ENCODE data around the gene IL22RA2.

Gene IL22RA2

GRCh38 chr6:137173501-137173900 is at the start of gene IL22RA2:
Gene IL22RA2, minus strand, starts transcription at chr6:137173644. Its CDS starts 11,895 bp downstream, at chr6:137161749.
- TF ChIP-seq GATA3 (IDR thresholded peaks at IDR 0.05; ENCODE audit: low read depth, low read length) (no peak), GATA2 (IDR thresholded peaks at IDR 0.05; ENCODE audit: low read depth, low read length) (no peak)

GRCh38 chr6:137222381-137222780 is 48.9 kb upstream of the IL22RA2 start:
- TF ChIP-seq GATA3 (IDR thresholded peaks at IDR 0.05; ENCODE audit: low read depth, low read length): no peak
- TF ChIP-seq GATA2 (IDR thresholded peaks at IDR 0.05; ENCODE audit: low read depth, low read length): no peak

- TF ChIP-seq GATA3 (IDR thresholded peaks at IDR 0.05; ENCODE audit: low read depth, low read length): no peak
- TF ChIP-seq GATA2 (IDR thresholded peaks at IDR 0.05; ENCODE audit: low read depth, low read length): no peak
Observed at GRCh38 chr6:137219664-137220252, 46.3 kb upstream of the IL22RA2 start.

- no peak for TF ChIP-seq GATA3 (IDR thresholded peaks at IDR 0.05; ENCODE audit: low read depth, low read length)
- TF ChIP-seq GATA2 (IDR thresholded peaks at IDR 0.05; ENCODE audit: low read depth, low read length): no peak
Observed at GRCh38 chr6:137218917-137219663, 45.6 kb upstream of the IL22RA2 start, which contains the start of gene IFNGR1. Gene IFNGR1, minus strand, starts transcription at chr6:137219385. Its CDS starts 58 bp downstream, at chr6:137219327.

GRCh38 chr6:137218473-137218916 is 45.1 kb upstream of the IL22RA2 start:
- no peak for TF ChIP-seq GATA2 (IDR thresholded peaks at IDR 0.05; ENCODE audit: low read depth, low read length)
- TF ChIP-seq GATA3 (IDR thresholded peaks at IDR 0.05; ENCODE audit: low read depth, low read length): no peak

- TF ChIP-seq GATA3 (IDR thresholded peaks at IDR 0.05; ENCODE audit: low read depth, low read length): no peak
- TF ChIP-seq GATA2 (IDR thresholded peaks at IDR 0.05; ENCODE audit: low read depth, low read length): no peak
Observed at GRCh38 chr6:137217801-137218472, 44.5 kb upstream of the IL22RA2 start.

GRCh38 chr6:137216875-137217553 is 43.6 kb upstream of the IL22RA2 start:
- TF ChIP-seq GATA3 (IDR thresholded peaks at IDR 0.05; ENCODE audit: low read depth, low read length) (no peak), GATA2 (IDR thresholded peaks at IDR 0.05; ENCODE audit: low read depth, low read length) (no peak)

- TF ChIP-seq GATA2 (IDR thresholded peaks at IDR 0.05; ENCODE audit: low read depth, low read length) (no peak), GATA3 (IDR thresholded peaks at IDR 0.05; ENCODE audit: low read depth, low read length) (no peak)
Observed at GRCh38 chr6:137216106-137216505, 42.7 kb upstream of the IL22RA2 start.

- no peak for TF ChIP-seq GATA3 (IDR thresholded peaks at IDR 0.05; ENCODE audit: low read depth, low read length)
- TF ChIP-seq GATA2 (IDR thresholded peaks at IDR 0.05; ENCODE audit: low read depth, low read length): no peak
Observed at GRCh38 chr6:137214931-137215330, 41.5 kb upstream of the IL22RA2 start.

- TF ChIP-seq GATA2 (IDR thresholded peaks at IDR 0.05; ENCODE audit: low read depth, low read length) (no peak), GATA3 (IDR thresholded peaks at IDR 0.05; ENCODE audit: low read depth, low read length) (no peak)
Observed at GRCh38 chr6:137213813-137214212, 40.4 kb upstream of the IL22RA2 start.

- TF ChIP-seq GATA3 (IDR thresholded peaks at IDR 0.05; ENCODE audit: low read depth, low read length) (no peak), GATA2 (IDR thresholded peaks at IDR 0.05; ENCODE audit: low read depth, low read length) (no peak)
Observed at GRCh38 chr6:137213331-137213740, 39.9 kb upstream of the IL22RA2 start.

- TF ChIP-seq GATA2 (IDR thresholded peaks at IDR 0.05; ENCODE audit: low read depth, low read length) (no peak), GATA3 (IDR thresholded peaks at IDR 0.05; ENCODE audit: low read depth, low read length) (no peak)
Observed at GRCh38 chr6:137211910-137212309, 38.5 kb upstream of the IL22RA2 start.

GRCh38 chr6:137210903-137211302 is 37.5 kb upstream of the IL22RA2 start:
- no peak for TF ChIP-seq GATA2 (IDR thresholded peaks at IDR 0.05; ENCODE audit: low read depth, low read length)
- no peak for TF ChIP-seq GATA3 (IDR thresholded peaks at IDR 0.05; ENCODE audit: low read depth, low read length)

GRCh38 chr6:137208279-137208678 is 34.8 kb upstream of the IL22RA2 start:
- TF ChIP-seq GATA3 (IDR thresholded peaks at IDR 0.05; ENCODE audit: low read depth, low read length) (no peak), GATA2 (IDR thresholded peaks at IDR 0.05; ENCODE audit: low read depth, low read length) (no peak)

All from SH-SY5Y (cell line).